Measurements from ENCODE around the gene RPS2. TPM values are rescaled to one million over a fixed set of nuclear protein-coding genes. Genes with fewer than 3 reads are reported as not detected.

The RPS2 gene
- polyA plus RNA-seq, 1 of the 3 experiments (the other 2 are of a cell fraction), result 6,384 TPM

DNA sequence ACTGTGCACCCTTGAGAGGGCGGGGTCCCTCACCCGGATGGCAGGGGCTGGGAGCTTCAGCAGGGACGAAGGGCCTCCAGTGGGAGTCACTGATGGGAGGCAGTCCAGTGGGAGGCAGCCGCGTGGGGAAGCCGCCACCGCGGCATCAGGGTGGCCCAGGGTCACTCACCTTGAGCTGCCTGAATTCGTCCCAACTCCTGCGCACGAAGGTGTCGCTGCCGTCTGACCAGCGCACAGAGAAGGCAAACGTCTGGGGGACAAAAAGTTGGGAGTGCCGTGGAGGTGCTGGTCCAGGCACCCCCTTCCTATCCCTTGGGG, 16.1 kb upstream of the RPS2 start:
- Histone ChIP-seq H3K9ac (no peak overlapping the region), H3K27me3 (ENCODE audit: insufficient read depth) (no peaks in the 10 kb centered on the region), H3K4me3 (ENCODE audit: low read depth in 2 of 2, low read length in 1 of 2) (no peak overlapping the region), H3K36me3 (replicated peaks in 1 of 2; ENCODE audit: control insufficient read depth in 1 of 2, insufficient read depth in 2 of 2, low read length in 1 of 2) (peaks cover 8 to 35% of the 10 kb centered on the region in 2 experiments), H2AFZ (ENCODE audit: low read depth) (no peak overlapping the region), H3K27ac (ENCODE audit: low read depth in 2 of 2, low read length in 1 of 2) (no peak overlapping the region), H3K4me1 (ENCODE audit: control insufficient read depth in 1 of 2, insufficient read depth in 2 of 2, low read depth in 1 of 2, low read length in 1 of 2) (peaks cover 8 to 20% of the 10 kb centered on the region in 2 experiments; a peak in 2 of 4 replicates), H3K9me2 (no peaks in the 10 kb centered on the region), H3K4me2 (no peak overlapping the region), H4K20me1 (ENCODE audit: insufficient read depth) (no peaks in the 10 kb centered on the region), H3K9me3 (no peaks in the 10 kb centered on the region), H3K79me2 (ENCODE audit: insufficient read depth) (peaks cover 13% of the 10 kb centered on the region; the same call in 1 of the 2 replicates), H3F3A (replicated peaks; ENCODE audit: insufficient read depth) (peaks cover 15% of the 10 kb centered on the region)
- DNase-seq, result no peak
- 92% methylated on average over 11 of the region's 16 CpGs for WGBS (ENCODE audit: low lambda C conversion rate)
- ChIA-PET CTCF (interaction anchor here (3.3 kb wide), 1 partner anchor 23 kb away, joined by 19 read pairs; no protein-coding TSS in a partner anchor), POLR2A (interaction anchor here (2.2 kb wide), 1 partner anchor 16 kb away, joined by 12 read pairs; the partner anchor contains the start of gene RPS2)
- TF ChIP-seq EP300 (IDR thresholded peaks at IDR 0.05; ENCODE audit: borderline replicate concordance in 1 of 2, low read depth in 1 of 2, low read length in 1 of 2), result no peak

DNA sequence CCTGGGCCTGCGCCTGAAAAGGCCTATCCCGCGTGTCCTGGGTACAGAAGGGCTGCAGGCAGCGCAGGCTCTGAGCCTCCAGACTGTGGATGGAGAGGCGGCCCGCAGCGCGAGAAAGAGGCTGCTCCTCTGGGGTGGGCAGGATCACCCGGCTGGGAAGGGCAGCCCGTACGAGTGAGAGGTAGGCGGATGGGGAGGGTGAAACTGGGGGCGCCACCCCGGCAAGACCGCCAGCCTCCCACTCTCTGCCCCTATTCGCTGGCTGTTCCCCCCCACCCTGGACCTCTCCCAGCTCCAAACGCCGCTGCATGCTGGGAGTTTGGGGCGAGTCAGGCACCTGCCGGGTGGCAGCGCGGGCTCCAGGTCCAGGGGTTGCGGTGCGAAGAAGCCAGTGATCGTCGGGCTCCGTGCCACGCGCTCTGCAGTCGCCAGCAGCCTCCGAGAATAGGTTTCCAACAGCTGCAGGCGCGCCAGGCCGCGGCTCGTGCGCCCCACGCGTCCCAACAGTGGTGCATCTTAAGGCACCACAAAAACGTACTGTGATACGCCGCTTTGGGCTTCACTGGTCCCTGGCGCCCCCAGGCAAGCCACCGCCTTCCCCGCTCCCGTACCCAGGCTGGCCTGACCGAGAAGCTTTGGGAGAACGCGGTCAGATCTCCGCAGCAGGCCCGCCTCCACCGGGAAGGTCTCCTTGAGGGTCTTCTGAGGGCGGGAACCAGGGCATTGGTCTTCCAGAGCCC, 15.6 kb upstream of the RPS2 start:
- no peak for DNase-seq
- WGBS (ENCODE audit: low lambda C conversion rate), result 80% methylated on average over 40 of the region's 53 CpGs
- no peaks in the 10 kb centered on the region for H3K27me3 ChIP-seq (ENCODE audit: insufficient read depth)
- no peaks in the 10 kb centered on the region for H3K9me3 ChIP-seq
- no peak overlapping the region for H3K27ac ChIP-seq (ENCODE audit: low read depth in 2 of 2, low read length in 1 of 2)
- H3K4me2 ChIP-seq, result no peak overlapping the region
- H3K9me2 ChIP-seq, result no peaks in the 10 kb centered on the region
- no peak overlapping the region for H3K4me3 ChIP-seq (ENCODE audit: low read depth in 2 of 2, low read length in 1 of 2)
- H2AFZ ChIP-seq (ENCODE audit: low read depth), result no peak overlapping the region
- H4K20me1 ChIP-seq (ENCODE audit: insufficient read depth), result no peaks in the 10 kb centered on the region
- POLR2A ChIA-PET, result interaction anchor here (2.2 kb wide), 1 partner anchor 16 kb away, joined by 12 read pairs; the partner anchor contains the start of gene RPS2
- peaks cover 8% of the 10 kb centered on the region; the same call in 1 of the 2 replicates for H3K79me2 ChIP-seq (ENCODE audit: insufficient read depth)
- CTCF ChIA-PET, result interaction anchor here (3.3 kb wide), 1 partner anchor 24 kb away, joined by 19 read pairs; no protein-coding TSS in a partner anchor
- peaks cover 15% of the 10 kb centered on the region for H3F3A ChIP-seq (replicated peaks; ENCODE audit: insufficient read depth)
- peaks cover 7 to 36% of the 10 kb centered on the region in 2 experiments for H3K36me3 ChIP-seq (replicated peaks in 1 of 2; ENCODE audit: control insufficient read depth in 1 of 2, insufficient read depth in 2 of 2, low read length in 1 of 2)
- TF ChIP-seq RFX5 (IDR thresholded peaks at IDR 0.05; ENCODE audit: low read length), result no peak
- TF ChIP-seq EZH2phosphoT487 (IDR thresholded peaks at IDR 0.05; ENCODE audit: borderline replicate concordance, low read depth), result no peak
- TF ChIP-seq MEF2A (IDR thresholded peaks at IDR 0.05; ENCODE audit: borderline replicate concordance, low read depth), result no peak
- TF ChIP-seq, protein P1, sequence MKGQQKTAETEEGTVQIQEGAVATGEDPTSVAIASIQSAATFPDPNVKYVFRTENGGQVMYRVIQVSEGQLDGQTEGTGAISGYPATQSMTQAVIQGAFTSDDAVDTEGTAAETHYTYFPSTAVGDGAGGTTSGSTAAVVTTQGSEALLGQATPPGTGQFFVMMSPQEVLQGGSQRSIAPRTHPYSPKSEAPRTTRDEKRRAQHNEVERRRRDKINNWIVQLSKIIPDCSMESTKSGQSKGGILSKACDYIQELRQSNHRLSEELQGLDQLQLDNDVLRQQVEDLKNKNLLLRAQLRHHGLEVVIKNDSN (IDR thresholded peaks at IDR 0.05; ENCODE audit: borderline replicate concordance, low read depth), result no peak
- TF ChIP-seq SIN3A (IDR thresholded peaks at IDR 0.05; ENCODE audit: borderline replicate concordance, low read depth, low read length), result no peak
- TF ChIP-seq, protein P2, sequence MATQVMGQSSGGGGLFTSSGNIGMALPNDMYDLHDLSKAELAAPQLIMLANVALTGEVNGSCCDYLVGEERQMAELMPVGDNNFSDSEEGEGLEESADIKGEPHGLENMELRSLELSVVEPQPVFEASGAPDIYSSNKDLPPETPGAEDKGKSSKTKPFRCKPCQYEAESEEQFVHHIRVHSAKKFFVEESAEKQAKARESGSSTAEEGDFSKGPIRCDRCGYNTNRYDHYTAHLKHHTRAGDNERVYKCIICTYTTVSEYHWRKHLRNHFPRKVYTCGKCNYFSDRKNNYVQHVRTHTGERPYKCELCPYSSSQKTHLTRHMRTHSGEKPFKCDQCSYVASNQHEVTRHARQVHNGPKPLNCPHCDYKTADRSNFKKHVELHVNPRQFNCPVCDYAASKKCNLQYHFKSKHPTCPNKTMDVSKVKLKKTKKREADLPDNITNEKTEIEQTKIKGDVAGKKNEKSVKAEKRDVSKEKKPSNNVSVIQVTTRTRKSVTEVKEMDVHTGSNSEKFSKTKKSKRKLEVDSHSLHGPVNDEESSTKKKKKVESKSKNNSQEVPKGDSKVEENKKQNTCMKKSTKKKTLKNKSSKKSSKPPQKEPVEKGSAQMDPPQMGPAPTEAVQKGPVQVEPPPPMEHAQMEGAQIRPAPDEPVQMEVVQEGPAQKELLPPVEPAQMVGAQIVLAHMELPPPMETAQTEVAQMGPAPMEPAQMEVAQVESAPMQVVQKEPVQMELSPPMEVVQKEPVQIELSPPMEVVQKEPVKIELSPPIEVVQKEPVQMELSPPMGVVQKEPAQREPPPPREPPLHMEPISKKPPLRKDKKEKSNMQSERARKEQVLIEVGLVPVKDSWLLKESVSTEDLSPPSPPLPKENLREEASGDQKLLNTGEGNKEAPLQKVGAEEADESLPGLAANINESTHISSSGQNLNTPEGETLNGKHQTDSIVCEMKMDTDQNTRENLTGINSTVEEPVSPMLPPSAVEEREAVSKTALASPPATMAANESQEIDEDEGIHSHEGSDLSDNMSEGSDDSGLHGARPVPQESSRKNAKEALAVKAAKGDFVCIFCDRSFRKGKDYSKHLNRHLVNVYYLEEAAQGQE (IDR thresholded peaks at IDR 0.05; ENCODE audit: low read depth, low read length), result no peak
- no peak for TF ChIP-seq ZBTB33 (IDR thresholded peaks at IDR 0.05; ENCODE audit: borderline replicate concordance, low read depth)
- no peak for TF ChIP-seq FOSL2 (IDR thresholded peaks at IDR 0.05; ENCODE audit: borderline replicate concordance, low read depth)
- H3K4me1 ChIP-seq (ENCODE audit: control insufficient read depth in 1 of 2, insufficient read depth in 2 of 2, low read depth in 1 of 2, low read length in 1 of 2), result peaks cover 6 to 15% of the 10 kb centered on the region in 2 experiments; a peak in 2 of 4 replicates
- no peak overlapping the region for H3K9ac ChIP-seq
